ENCODE measurements around the gene PI4KA.

DNA sequence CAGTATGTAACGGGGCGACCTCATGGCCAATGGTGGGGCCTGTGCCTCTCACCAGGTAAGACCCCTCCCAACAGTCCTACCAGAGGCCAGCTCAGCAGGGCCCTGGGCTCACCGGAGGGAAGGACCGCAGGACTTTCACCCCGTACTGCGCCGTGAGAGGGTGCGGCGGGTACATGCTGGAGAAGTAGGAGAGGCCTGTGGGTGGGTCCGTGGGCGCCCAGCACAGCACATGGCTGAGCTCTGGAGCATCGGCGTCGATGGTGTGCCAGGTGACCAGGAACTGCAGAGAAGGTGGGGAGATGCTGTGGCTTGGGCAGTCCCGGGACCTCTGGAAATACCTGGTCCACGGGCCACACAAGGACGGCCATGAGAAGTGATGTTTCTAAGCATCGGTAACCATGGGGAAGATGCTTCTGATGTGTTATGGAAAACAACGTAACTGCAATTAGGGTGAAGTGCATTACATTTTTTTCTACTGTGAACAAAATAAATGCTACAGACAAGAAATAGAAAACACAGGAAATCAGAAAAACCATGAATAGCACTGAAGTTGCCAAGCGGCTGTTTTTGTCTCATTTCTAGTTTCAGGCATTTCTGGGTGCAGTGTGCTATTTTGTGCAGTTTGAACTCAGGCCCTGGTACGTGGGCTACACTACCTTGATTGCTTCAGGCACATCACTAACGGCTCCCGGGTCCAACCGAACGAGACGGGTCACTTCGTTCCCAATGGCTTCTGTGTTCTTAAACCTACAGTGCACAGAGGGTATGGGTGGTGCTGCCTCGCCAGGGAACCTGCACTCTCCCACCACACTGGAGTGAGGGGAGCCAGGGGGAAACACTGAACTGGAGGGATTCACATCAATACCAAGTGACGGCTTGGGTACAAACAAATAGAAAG lies 131.2 kb downstream of the PI4KA start:
- TF ChIP-seq, protein P1, sequence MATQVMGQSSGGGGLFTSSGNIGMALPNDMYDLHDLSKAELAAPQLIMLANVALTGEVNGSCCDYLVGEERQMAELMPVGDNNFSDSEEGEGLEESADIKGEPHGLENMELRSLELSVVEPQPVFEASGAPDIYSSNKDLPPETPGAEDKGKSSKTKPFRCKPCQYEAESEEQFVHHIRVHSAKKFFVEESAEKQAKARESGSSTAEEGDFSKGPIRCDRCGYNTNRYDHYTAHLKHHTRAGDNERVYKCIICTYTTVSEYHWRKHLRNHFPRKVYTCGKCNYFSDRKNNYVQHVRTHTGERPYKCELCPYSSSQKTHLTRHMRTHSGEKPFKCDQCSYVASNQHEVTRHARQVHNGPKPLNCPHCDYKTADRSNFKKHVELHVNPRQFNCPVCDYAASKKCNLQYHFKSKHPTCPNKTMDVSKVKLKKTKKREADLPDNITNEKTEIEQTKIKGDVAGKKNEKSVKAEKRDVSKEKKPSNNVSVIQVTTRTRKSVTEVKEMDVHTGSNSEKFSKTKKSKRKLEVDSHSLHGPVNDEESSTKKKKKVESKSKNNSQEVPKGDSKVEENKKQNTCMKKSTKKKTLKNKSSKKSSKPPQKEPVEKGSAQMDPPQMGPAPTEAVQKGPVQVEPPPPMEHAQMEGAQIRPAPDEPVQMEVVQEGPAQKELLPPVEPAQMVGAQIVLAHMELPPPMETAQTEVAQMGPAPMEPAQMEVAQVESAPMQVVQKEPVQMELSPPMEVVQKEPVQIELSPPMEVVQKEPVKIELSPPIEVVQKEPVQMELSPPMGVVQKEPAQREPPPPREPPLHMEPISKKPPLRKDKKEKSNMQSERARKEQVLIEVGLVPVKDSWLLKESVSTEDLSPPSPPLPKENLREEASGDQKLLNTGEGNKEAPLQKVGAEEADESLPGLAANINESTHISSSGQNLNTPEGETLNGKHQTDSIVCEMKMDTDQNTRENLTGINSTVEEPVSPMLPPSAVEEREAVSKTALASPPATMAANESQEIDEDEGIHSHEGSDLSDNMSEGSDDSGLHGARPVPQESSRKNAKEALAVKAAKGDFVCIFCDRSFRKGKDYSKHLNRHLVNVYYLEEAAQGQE (IDR thresholded peaks at IDR 0.05; ENCODE audit: low read depth), result no peak
- TF ChIP-seq TEAD4 (IDR thresholded peaks at IDR 0.05), result no peak
- no peak for TF ChIP-seq EGR1 (IDR thresholded peaks at IDR 0.05)
- TF ChIP-seq TCF12 (IDR thresholded peaks at IDR 0.05; ENCODE audit: low read depth), result no peak
- no peak for TF ChIP-seq EP300 (IDR thresholded peaks at IDR 0.05; ENCODE audit: borderline replicate concordance)
- no peak for TF ChIP-seq CREB1 (IDR thresholded peaks at IDR 0.05; ENCODE audit: low read depth)
- TF ChIP-seq YY1 (IDR thresholded peaks at IDR 0.05; ENCODE audit: low read depth), result no peak
- no peak for TF ChIP-seq CEBPB (IDR thresholded peaks at IDR 0.05)
- no peak for TF ChIP-seq MAX (IDR thresholded peaks at IDR 0.05)
- TF ChIP-seq TAF1 (IDR thresholded peaks at IDR 0.05; ENCODE audit: low read depth), result no peak
- TF ChIP-seq RAD21 (IDR thresholded peaks at IDR 0.05; ENCODE audit: low read depth), result no peak
